B cell (primary cell): Measurements from ENCODE around the gene ANKFN1. TPM values are rescaled to one million over a fixed set of nuclear protein-coding genes. Genes with fewer than 3 reads are reported as not detected.

Experiments used
- ATAC-seq: fragments of 200-7000 bp; cut with Tn5 transposase; one replicate; pipeline ENCODE4 v1.10.0; 2021; ENCODE audit warnings: low read depth, mild to moderate bottlenecking, moderate number of reproducible peaks, moderate library complexity
- CTCF ChIA-PET: fragments of 350-600 bp; sonication (Branson Sonifier 250); formaldehyde crosslinking; loops from one replicate; lab custom pipeline; 2021; ENCODE audit warnings: antibody characterized with exemption, inconsistent platforms; lab: Charles Lee
- POLR2A ChIA-PET: fragments of 350-600 bp; sonication (Branson Sonifier 250); formaldehyde crosslinking; loops from one replicate; lab custom pipeline; 2021; ENCODE audit warnings: antibody characterized with exemption; lab: Charles Lee
- DNase-seq: peaks from one replicate; pipeline ENCODE4 v3.0.0; 2013
- H2AFZ ChIP-seq: 2 replicates; pipeline ENCODE4 v1.6.1; 2012; ENCODE audit warnings: mild to moderate bottlenecking, low read depth, low read length; ENCODE audit not compliant: insufficient read depth, poor library complexity, severe bottlenecking
- H3K27ac ChIP-seq, 2 donors: 1 replicate in 1 of 2; 2 replicates in 1 of 2; pipeline ENCODE4 v1.5.1; 2012 to 2013; ENCODE audit warnings: low read length in 2 of 2, mild to moderate bottlenecking in 2 of 2, moderate library complexity in 1 of 2
- H3K27me3 ChIP-seq, 4 experiments: fragments of 200-600 bp in 1 of 4; sonication (generic) in 1 of 4; replicated peaks in 1 of 4; 1 replicate in 2 of 4; 2 replicates in 2 of 4; pipeline versions ENCODE4 v1.6.1 to v1.7.0; 2013 to 2016; ENCODE audit warnings: low read length in 3 of 4, mild to moderate bottlenecking in 2 of 4, mixed read lengths in 1 of 4, moderate library complexity in 1 of 4; ENCODE audit not compliant: insufficient read depth in 4 of 4, control insufficient read depth in 3 of 4; ENCODE audit errors: control extremely low read depth in 1 of 4
- H3K36me3 ChIP-seq, 2 experiments: replicated peaks in 1 of 2; 1 replicate in 1 of 2; 2 replicates in 1 of 2; pipeline versions ENCODE4 v1.6.1 to v1.7.1; 2013; ENCODE audit warnings: low read length in 1 of 2; ENCODE audit not compliant: insufficient read depth in 2 of 2, control insufficient read depth in 1 of 2; ENCODE audit errors: control extremely low read depth in 1 of 2, extremely low read depth in 1 of 2
- H3K4me1 ChIP-seq, 2 donors: fragments of 200-600 bp in 1 of 2; sonication (generic) in 1 of 2; 1 replicate in 1 of 2; 2 replicates in 1 of 2; pipeline versions ENCODE4 v1.5.1 to v1.6.1; 2013 to 2017; ENCODE audit warnings: low read length in 2 of 2; ENCODE audit not compliant: control insufficient read depth in 2 of 2, insufficient read depth in 2 of 2
- H3K4me2 ChIP-seq: replicated peaks from 2 replicates; pipeline ENCODE3; 2012; ENCODE audit warnings: mild to moderate bottlenecking, low read depth, low read length; ENCODE audit not compliant: poor library complexity, severe bottlenecking
- H3K4me3 ChIP-seq, 5 experiments: fragments of 200-600 bp in 1 of 5; sonication (generic) in 1 of 5; 1 replicate in 3 of 5; 2 replicates in 2 of 5; pipeline versions ENCODE4 v1.5.1 to v1.7.0; 2011 to 2016; ENCODE audit warnings: low read length in 4 of 5, mild to moderate bottlenecking in 4 of 5, low read depth in 2 of 5, control low read depth in 1 of 5, moderate library complexity in 1 of 5; ENCODE audit not compliant: insufficient read depth in 1 of 5; ENCODE audit errors: control extremely low read depth in 1 of 5, extremely low read depth in 1 of 5
- H3K79me2 ChIP-seq: fragments of 200-600 bp; sonication (generic); one replicate; pipeline ENCODE4 v1.6.0; 2016; ENCODE audit warnings: low read length; ENCODE audit not compliant: control insufficient read depth, insufficient read depth
- H3K9ac ChIP-seq: fragments of 200-600 bp; sonication (generic); 2 replicates; pipeline ENCODE4 v1.6.1; 2017; ENCODE audit warnings: mild to moderate bottlenecking, low read length, moderate library complexity
- H3K9me3 ChIP-seq, 3 donors: one replicate each; pipeline versions ENCODE4 v1.6.1 to v1.7.1; 2013; ENCODE audit warnings: low read length in 2 of 3; ENCODE audit not compliant: control insufficient read depth in 2 of 3, insufficient read depth in 1 of 3; ENCODE audit errors: control extremely low read depth in 1 of 3
- H4K20me1 ChIP-seq: 2 replicates; pipeline ENCODE4 v1.6.0; 2012; ENCODE audit warnings: mild to moderate bottlenecking, low read length; ENCODE audit not compliant: insufficient read depth, control insufficient read depth, poor library complexity, severe bottlenecking
- H3K27ac Mint-ChIP-seq: one replicate; pipeline ENCODE4 v1.8.0; 2021; ENCODE audit warnings: mixed read lengths
- H3K27me3 Mint-ChIP-seq: one replicate; pipeline ENCODE4 v1.8.0; 2021; ENCODE audit warnings: mixed read lengths
- H3K4me1 Mint-ChIP-seq: one replicate; pipeline ENCODE4 v1.8.0; 2021; ENCODE audit warnings: mixed read lengths
- H3K4me3 Mint-ChIP-seq: one replicate; pipeline ENCODE4 v1.8.0; 2021; ENCODE audit warnings: mixed read lengths
- H3K9me3 Mint-ChIP-seq: one replicate; pipeline ENCODE4 v1.8.0; 2022; ENCODE audit warnings: mixed read lengths; ENCODE audit not compliant: insufficient read depth
- EZH2 ChIP-seq: IDR thresholded peaks from 2 replicates; pipeline ENCODE4 v1.6.1; 2012; ENCODE audit warnings: borderline replicate concordance, low read depth, mild to moderate bottlenecking, moderate library complexity, low read length; ENCODE audit not compliant: insufficient read depth, poor library complexity, severe bottlenecking
- WGBS: methylation state at CpG from one replicate; pipeline ENCODE4 v1.1.5; 2013; ENCODE audit warnings: missing lambda C conversion rate; ENCODE audit not compliant: insufficient coverage; 5-methylcytosine and 5-hydroxymethylcytosine counted together
- intact Hi-C: fragments of 100-400 bp; cut with micrococcal nuclease; formaldehyde crosslinking; loops from one replicate; pipeline ENCODE4 v1.10.0; 2022
- polyA plus RNA-seq: library from polyadenylated mRNA; depleted of rRNA; stranded (reverse); fragments of >200 nt; gene quantifications from 2 replicates; pipeline ENCODE4 v1.2.3, GENCODE V29; 2012
- total RNA-seq, 2 donors: library from RNA; stranded (reverse); fragments of 120-200 nt in 1 of 2; gene quantifications; 1 replicate in 1 of 2; 2 replicates in 1 of 2; pipeline versions ENCODE4 v1.2.3 to v1.2.4, GENCODE V29; 2013 to 2022
- TF ChIP-seq, protein P1 (sequence below): fragments of 200-600 bp; IDR thresholded peaks from one replicate; pipeline ENCODE4 v1.8.0; 2022; ENCODE audit warnings: antibody characterized with exemption, mild to moderate bottlenecking

Gene ANKFN1
- total and polyA plus RNA-seq, 2 donors (not counting 1 experiment from before 2014, with no cell fraction given) = not detected

DNA sequence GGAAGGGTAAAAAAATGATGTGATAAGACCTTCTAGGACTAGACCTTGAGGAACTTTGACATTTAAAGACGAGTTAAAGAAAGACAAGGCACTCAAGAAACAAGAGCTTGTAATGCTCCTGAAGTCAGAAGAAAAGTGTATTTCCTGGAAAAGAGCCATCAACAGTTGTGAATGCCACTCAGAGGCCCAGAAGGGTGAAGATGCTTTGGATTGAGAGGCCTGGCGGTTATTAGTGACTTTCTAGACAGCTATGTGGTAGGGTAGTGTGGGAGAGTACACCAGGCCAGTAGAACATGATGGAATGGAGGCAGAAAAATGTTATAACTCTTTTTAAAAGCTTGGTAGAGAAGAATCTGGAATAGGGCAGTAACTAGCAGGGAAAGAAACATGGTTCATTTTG is 34.1 kb upstream of the ANKFN1 start:
- POLR2A ChIA-PET = no interaction called here
- Histone ChIP-seq H3K9me3 (no peaks in the 10 kb centered on the region), H3K4me1 (no peaks in the 10 kb centered on the region), H3K79me2 (no peaks in the 10 kb centered on the region), H3K36me3 (no peaks in the 10 kb centered on the region), H3K27ac (no peak overlapping the region), H2AFZ (no peak overlapping the region), H3K4me2 (no peak overlapping the region), H3K9ac (no peak overlapping the region), H3K4me3 (no peak overlapping the region), H3K27me3 (no peaks in the 10 kb centered on the region), H4K20me1 (no peaks in the 10 kb centered on the region)
- ATAC-seq (no peak), DNase-seq (no peak)
- intact Hi-C loops = no loop called here
- Mint-ChIP-seq H3K27ac (no peak overlapping the region), H3K4me3 (no peak overlapping the region), H3K27me3 (no peaks in the 10 kb centered on the region), H3K9me3 (no peaks in the 10 kb centered on the region), H3K4me1 (no peaks in the 10 kb centered on the region)
- CTCF ChIA-PET = no interaction called here
- no peak for TF ChIP-seq EZH2
- TF ChIP-seq, protein P1, sequence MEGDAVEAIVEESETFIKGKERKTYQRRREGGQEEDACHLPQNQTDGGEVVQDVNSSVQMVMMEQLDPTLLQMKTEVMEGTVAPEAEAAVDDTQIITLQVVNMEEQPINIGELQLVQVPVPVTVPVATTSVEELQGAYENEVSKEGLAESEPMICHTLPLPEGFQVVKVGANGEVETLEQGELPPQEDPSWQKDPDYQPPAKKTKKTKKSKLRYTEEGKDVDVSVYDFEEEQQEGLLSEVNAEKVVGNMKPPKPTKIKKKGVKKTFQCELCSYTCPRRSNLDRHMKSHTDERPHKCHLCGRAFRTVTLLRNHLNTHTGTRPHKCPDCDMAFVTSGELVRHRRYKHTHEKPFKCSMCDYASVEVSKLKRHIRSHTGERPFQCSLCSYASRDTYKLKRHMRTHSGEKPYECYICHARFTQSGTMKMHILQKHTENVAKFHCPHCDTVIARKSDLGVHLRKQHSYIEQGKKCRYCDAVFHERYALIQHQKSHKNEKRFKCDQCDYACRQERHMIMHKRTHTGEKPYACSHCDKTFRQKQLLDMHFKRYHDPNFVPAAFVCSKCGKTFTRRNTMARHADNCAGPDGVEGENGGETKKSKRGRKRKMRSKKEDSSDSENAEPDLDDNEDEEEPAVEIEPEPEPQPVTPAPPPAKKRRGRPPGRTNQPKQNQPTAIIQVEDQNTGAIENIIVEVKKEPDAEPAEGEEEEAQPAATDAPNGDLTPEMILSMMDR = no peak
- WGBS = 84% methylated on average over 2 of the region's 2 CpGs

DNA sequence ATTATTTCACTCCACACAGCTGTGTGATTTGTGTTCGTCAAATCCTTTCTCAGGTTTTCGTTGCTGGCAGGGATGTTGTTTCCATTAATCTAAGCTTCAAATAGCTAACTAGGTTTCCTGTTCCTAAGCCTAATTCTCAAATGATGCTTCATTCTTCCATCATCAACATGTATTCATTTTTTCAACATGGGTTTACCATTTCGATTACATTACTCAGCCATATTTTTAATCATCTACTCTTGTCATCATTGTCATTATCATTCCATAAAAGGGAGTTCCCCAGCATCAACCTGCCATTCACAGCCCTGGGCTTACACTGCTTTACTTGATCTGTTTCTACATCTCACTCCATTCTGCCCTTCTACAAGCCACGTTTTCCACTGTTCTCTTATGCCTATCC is 33.3 kb upstream of the ANKFN1 start:
- H3K79me2 ChIP-seq = no peaks in the 10 kb centered on the region
- H3K9me3 ChIP-seq = no peaks in the 10 kb centered on the region
- ATAC-seq (no peak), DNase-seq (no peak)
- H3K9me3 Mint-ChIP-seq = no peaks in the 10 kb centered on the region
- TF ChIP-seq EZH2 = no peak
- TF ChIP-seq, protein P1 = no peak
- H3K27me3 ChIP-seq = no peaks in the 10 kb centered on the region
- H4K20me1 ChIP-seq = no peaks in the 10 kb centered on the region
- H3K36me3 ChIP-seq = no peaks in the 10 kb centered on the region
- no peak overlapping the region for H3K9ac ChIP-seq
- H2AFZ ChIP-seq = no peak overlapping the region
- 96% methylated on average over 3 of the region's 4 CpGs for WGBS
- H3K4me2 ChIP-seq = no peak overlapping the region
- H3K4me1 Mint-ChIP-seq = no peaks in the 10 kb centered on the region
- intact Hi-C loops = no loop called here
- no peak overlapping the region for H3K27ac ChIP-seq
- H3K4me3 ChIP-seq = no peak overlapping the region
- H3K27ac Mint-ChIP-seq = no peak overlapping the region
- H3K4me1 ChIP-seq = no peaks in the 10 kb centered on the region
- POLR2A ChIA-PET = no interaction called here
- CTCF ChIA-PET = no interaction called here
- no peaks in the 10 kb centered on the region for H3K27me3 Mint-ChIP-seq
- no peak overlapping the region for H3K4me3 Mint-ChIP-seq
